Neural cell (in vitro differentiated cells): Measurements from ENCODE around the gene SLC16A9. TPM values are rescaled to one million over a fixed set of nuclear protein-coding genes. Genes with fewer than 3 reads are reported as not detected.

Experiments used
- H2AFZ ChIP-seq: fragments of 200-600, 300-800 bp; sonication (generic), shearing (Covaris generic); 2 replicates; pipeline ENCODE4 v1.6.0; 2014; ENCODE audit warnings: low read depth, mild to moderate bottlenecking, antibody characterized with exemption, low read length, moderate library complexity
- H3F3A ChIP-seq: fragments of 200-600 bp; shearing (Covaris generic); 2 replicates; pipeline ENCODE4 v1.6.1; 2016; ENCODE audit warnings: mild to moderate bottlenecking, moderate library complexity, mixed read lengths, antibody characterized with exemption, low read length; ENCODE audit not compliant: insufficient read depth, poor library complexity, severe bottlenecking
- H3K27ac ChIP-seq: fragments of 200-600, 300-800 bp; sonication (generic), shearing (Covaris generic); 2 replicates; pipeline ENCODE4 v1.5.1; 2014; ENCODE audit warnings: mild to moderate bottlenecking, low read length, moderate library complexity
- H3K27me3 ChIP-seq: fragments of 300-800, 200-600 bp; sonication (generic), shearing (Covaris generic); 2 replicates; pipeline ENCODE4 v1.6.0; 2014; ENCODE audit warnings: mild to moderate bottlenecking, low read depth, low read length, moderate library complexity; ENCODE audit not compliant: insufficient read depth
- H3K36me3 ChIP-seq: fragments of 300-800, 200-600 bp; sonication (generic), shearing (Covaris generic); 2 replicates; pipeline ENCODE4 v1.5.1; 2014; ENCODE audit warnings: mild to moderate bottlenecking, antibody characterized with exemption, low read length, moderate library complexity; ENCODE audit not compliant: insufficient read depth
- H3K4me2 ChIP-seq: fragments of 300-800, 200-600 bp; sonication (generic), shearing (Covaris generic); 2 replicates; pipeline ENCODE4 v1.6.0; 2014; ENCODE audit warnings: mild to moderate bottlenecking, low read length
- H3K4me3 ChIP-seq: fragments of 300-800, 200-600 bp; sonication (generic), shearing (Covaris generic); 2 replicates; pipeline ENCODE4 v1.5.1; 2014; ENCODE audit warnings: mild to moderate bottlenecking, low read length, moderate library complexity
- H3K79me2 ChIP-seq: fragments of 200-600 bp; shearing (Covaris generic); replicated peaks from 2 replicates; pipeline ENCODE4 v1.6.0; 2014; ENCODE audit warnings: mild to moderate bottlenecking, low read length, moderate library complexity; ENCODE audit not compliant: insufficient read depth
- H3K9ac ChIP-seq: fragments of 300-800, 200-600 bp; sonication (generic), shearing (Covaris generic); 2 replicates; pipeline ENCODE4 v1.6.1; 2016; ENCODE audit warnings: mild to moderate bottlenecking, low read length, mixed read lengths
- H3K9me2 ChIP-seq: fragments of 200-600 bp; shearing (Covaris generic); 2 replicates; pipeline ENCODE4 v1.6.1; 2016; ENCODE audit warnings: mild to moderate bottlenecking, low read length, mixed read lengths; ENCODE audit not compliant: insufficient read depth
- H3K9me3 ChIP-seq: fragments of 200-600, 300-800 bp; sonication (generic), shearing (Covaris generic); 2 replicates; pipeline ENCODE4 v1.6.1; 2016; ENCODE audit warnings: mild to moderate bottlenecking, mixed run types, low read length, moderate library complexity, mixed read lengths
- H4K20me1 ChIP-seq: fragments of 200-600 bp; shearing (Covaris generic); 2 replicates; pipeline ENCODE4 v1.6.1; 2016; ENCODE audit warnings: mild to moderate bottlenecking, mixed run types; ENCODE audit not compliant: insufficient read depth
- CTCF ChIP-seq: fragments of 450-650 bp; IDR thresholded peaks from 2 replicates; pipeline ENCODE4 v1.5.1; 2014; ENCODE audit warnings: antibody characterized with exemption, mild to moderate bottlenecking, moderate library complexity; ENCODE audit not compliant: poor library complexity, severe bottlenecking
- EP300 ChIP-seq: fragments of 450-650 bp; conservative IDR thresholded peaks from 2 replicates; pipeline ENCODE4 v1.6.1; 2014; ENCODE audit warnings: antibody characterized with exemption, mild to moderate bottlenecking, moderate library complexity; ENCODE audit not compliant: poor library complexity, severe bottlenecking
- EZH2 ChIP-seq: fragments of 200-600, 300-800 bp; shearing (Covaris generic), sonication (generic); IDR thresholded peaks from 2 replicates; pipeline ENCODE4 v1.6.1; 2014; ENCODE audit warnings: antibody characterized with exemption, low read length, borderline replicate concordance, mild to moderate bottlenecking; ENCODE audit not compliant: insufficient read depth, poor library complexity, severe bottlenecking
- MXI1 ChIP-seq: fragments of 450-650 bp; conservative IDR thresholded peaks from 2 replicates; pipeline ENCODE4 v1.6.1; 2014; ENCODE audit warnings: antibody characterized with exemption, mild to moderate bottlenecking; ENCODE audit not compliant: poor library complexity, severe bottlenecking
- POLR2AphosphoS5 ChIP-seq: IDR thresholded peaks from 2 replicates; pipeline ENCODE4 v1.6.1; 2012
- RAD21 ChIP-seq: fragments of 450-650 bp; conservative IDR thresholded peaks from 2 replicates; pipeline ENCODE4 v1.6.1; 2014; ENCODE audit warnings: antibody characterized with exemption, mild to moderate bottlenecking, moderate library complexity
- REST ChIP-seq: IDR thresholded peaks from 2 replicates; pipeline ENCODE4 v1.6.1; 2012; ENCODE audit warnings: borderline replicate concordance
- SMC3 ChIP-seq: fragments of 450-650 bp; conservative IDR thresholded peaks from 2 replicates; pipeline ENCODE4 v1.6.1; 2014; ENCODE audit warnings: antibody characterized with exemption, mild to moderate bottlenecking, moderate library complexity; ENCODE audit not compliant: poor library complexity
- TAF1 ChIP-seq: IDR thresholded peaks from 2 replicates; pipeline ENCODE4 v1.6.1; 2012; ENCODE audit warnings: low read depth
- polyA plus RNA-seq: library from polyadenylated mRNA; depleted of rRNA; stranded (reverse); fragments of >200 nt; gene quantifications from 2 replicates; pipeline ENCODE4 v1.2.3, GENCODE V29; 2014

The SLC16A9 gene
- polyA plus RNA-seq, 1 donor from 2014 or later, result 208 TPM

- no peak overlapping the region for H3K4me2 ChIP-seq
- TF ChIP-seq SMC3 (no peak), TAF1 (no peak), POLR2AphosphoS5 (no peak), REST (no peak), MXI1 (no peak), EZH2 (no peak), EP300 (no peak)
- H3K9ac ChIP-seq, result no peak overlapping the region
- no peaks in the 10 kb centered on the region for H3K27me3 ChIP-seq
- no peaks in the 10 kb centered on the region for H3K9me2 ChIP-seq
- no peaks in the 10 kb centered on the region for H4K20me1 ChIP-seq
- H3K27ac ChIP-seq, result no peak overlapping the region
- no peak overlapping the region for H2AFZ ChIP-seq
- H3K79me2 ChIP-seq, result no peaks in the 10 kb centered on the region
- no peak overlapping the region for H3K4me3 ChIP-seq
- no peaks in the 10 kb centered on the region for H3F3A ChIP-seq
- no peaks in the 10 kb centered on the region for H3K9me3 ChIP-seq
- H3K36me3 ChIP-seq, result no peaks in the 10 kb centered on the region
These were observed 31.4 kb upstream of the SLC16A9 start for GRCh38 chr10:59741048-59741447.

GRCh38 chr10:59736749-59737148, 27.1 kb upstream of the SLC16A9 start:
- H2AFZ ChIP-seq, result no peak overlapping the region
- H3K9ac ChIP-seq, result no peak overlapping the region
- H4K20me1 ChIP-seq, result no peaks in the 10 kb centered on the region
- H3K27me3 ChIP-seq, result no peaks in the 10 kb centered on the region
- no peaks in the 10 kb centered on the region for H3K9me3 ChIP-seq
- H3K4me3 ChIP-seq, result no peak overlapping the region
- no peaks in the 10 kb centered on the region for H3F3A ChIP-seq
- no peak overlapping the region for H3K27ac ChIP-seq
- H3K9me2 ChIP-seq, result no peaks in the 10 kb centered on the region
- TF ChIP-seq CTCF (no peak), EZH2 (no peak), EP300 (no peak), MXI1 (no peak), SMC3 (no peak), POLR2AphosphoS5 (no peak), RAD21 (no peak), TAF1 (no peak), REST (no peak)
- no peaks in the 10 kb centered on the region for H3K36me3 ChIP-seq
- H3K79me2 ChIP-seq, result no peaks in the 10 kb centered on the region
- no peak overlapping the region for H3K4me2 ChIP-seq
